Osteocyte (in vitro differentiated cells): ENCODE measurements around the gene FMN2. TPM values are rescaled to one million over a fixed set of nuclear protein-coding genes. Genes with fewer than 3 reads are reported as not detected.

Experiments
- DNase-seq: peaks from one replicate; pipeline ENCODE4 v3.0.0; 2021; ENCODE audit warnings: mixed read lengths; ENCODE audit not compliant: unreplicated experiment; ENCODE audit errors: extremely low spot score
- H3K27ac Mint-ChIP-seq: one replicate; pipeline ENCODE4 v1.8.0; 2021; ENCODE audit warnings: mild to moderate bottlenecking, mixed read lengths; ENCODE audit not compliant: unreplicated experiment
- H3K27me3 Mint-ChIP-seq: one replicate; pipeline ENCODE4 v1.8.0; 2021; ENCODE audit warnings: mixed read lengths; ENCODE audit not compliant: unreplicated experiment
- H3K36me3 Mint-ChIP-seq: one replicate; pipeline ENCODE4 v1.8.0; 2021; ENCODE audit warnings: mixed read lengths; ENCODE audit not compliant: unreplicated experiment
- H3K4me1 Mint-ChIP-seq: one replicate; pipeline ENCODE4 v1.8.0; 2021; ENCODE audit warnings: mixed read lengths; ENCODE audit not compliant: unreplicated experiment
- H3K4me3 Mint-ChIP-seq: one replicate; pipeline ENCODE4 v1.8.0; 2021; ENCODE audit warnings: mild to moderate bottlenecking, moderate library complexity, mixed read lengths; ENCODE audit not compliant: unreplicated experiment
- H3K9me3 Mint-ChIP-seq: one replicate; pipeline ENCODE4 v1.8.0; 2021; ENCODE audit warnings: mixed read lengths; ENCODE audit not compliant: unreplicated experiment
- total RNA-seq: library from RNA; stranded (reverse); gene quantifications from 2 replicates; pipeline ENCODE4 v1.2.1, GENCODE V29; 2021
- TF ChIP-seq, protein P1 (sequence below): fragments of 200-600 bp; sonication (generic); IDR thresholded peaks from 2 replicates; pipeline ENCODE4 v1.5.0; 2021; ENCODE audit warnings: antibody characterized with exemption, mild to moderate bottlenecking, moderate library complexity

FMN2 gene
- total RNA-seq, 1 donor from 2014 or later = 8.6 TPM

DNA sequence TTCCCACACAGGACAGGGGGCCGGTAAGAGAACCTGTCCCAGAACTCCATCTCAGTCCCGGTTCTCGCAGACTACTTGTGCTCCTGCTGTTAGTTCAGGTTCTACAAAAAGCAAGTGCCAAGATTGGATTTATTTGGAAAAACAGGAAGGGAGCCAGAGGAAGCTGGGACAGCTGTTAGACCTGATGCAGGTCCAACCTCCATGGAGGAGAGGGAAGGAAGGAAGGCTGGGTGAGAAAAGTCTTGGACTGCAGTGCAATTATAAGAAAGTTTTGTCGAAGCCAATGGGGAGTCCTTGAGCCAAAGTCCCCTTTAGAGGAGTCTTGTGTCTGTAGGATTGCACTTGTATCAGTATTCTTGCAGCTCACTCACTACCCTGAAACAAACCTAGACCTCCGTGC is 329.1 kb downstream of the FMN2 start:
- no peak overlapping the region for H3K27ac Mint-ChIP-seq
- no peak for DNase-seq
- H3K4me1 Mint-ChIP-seq = peaks cover 6% of the 10 kb centered on the region
- no peaks in the 10 kb centered on the region for H3K36me3 Mint-ChIP-seq
- H3K9me3 Mint-ChIP-seq = no peaks in the 10 kb centered on the region
- no peak overlapping the region for H3K4me3 Mint-ChIP-seq
- no peaks in the 10 kb centered on the region for H3K27me3 Mint-ChIP-seq
- TF ChIP-seq, protein P1, sequence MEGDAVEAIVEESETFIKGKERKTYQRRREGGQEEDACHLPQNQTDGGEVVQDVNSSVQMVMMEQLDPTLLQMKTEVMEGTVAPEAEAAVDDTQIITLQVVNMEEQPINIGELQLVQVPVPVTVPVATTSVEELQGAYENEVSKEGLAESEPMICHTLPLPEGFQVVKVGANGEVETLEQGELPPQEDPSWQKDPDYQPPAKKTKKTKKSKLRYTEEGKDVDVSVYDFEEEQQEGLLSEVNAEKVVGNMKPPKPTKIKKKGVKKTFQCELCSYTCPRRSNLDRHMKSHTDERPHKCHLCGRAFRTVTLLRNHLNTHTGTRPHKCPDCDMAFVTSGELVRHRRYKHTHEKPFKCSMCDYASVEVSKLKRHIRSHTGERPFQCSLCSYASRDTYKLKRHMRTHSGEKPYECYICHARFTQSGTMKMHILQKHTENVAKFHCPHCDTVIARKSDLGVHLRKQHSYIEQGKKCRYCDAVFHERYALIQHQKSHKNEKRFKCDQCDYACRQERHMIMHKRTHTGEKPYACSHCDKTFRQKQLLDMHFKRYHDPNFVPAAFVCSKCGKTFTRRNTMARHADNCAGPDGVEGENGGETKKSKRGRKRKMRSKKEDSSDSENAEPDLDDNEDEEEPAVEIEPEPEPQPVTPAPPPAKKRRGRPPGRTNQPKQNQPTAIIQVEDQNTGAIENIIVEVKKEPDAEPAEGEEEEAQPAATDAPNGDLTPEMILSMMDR = no peak

DNA sequence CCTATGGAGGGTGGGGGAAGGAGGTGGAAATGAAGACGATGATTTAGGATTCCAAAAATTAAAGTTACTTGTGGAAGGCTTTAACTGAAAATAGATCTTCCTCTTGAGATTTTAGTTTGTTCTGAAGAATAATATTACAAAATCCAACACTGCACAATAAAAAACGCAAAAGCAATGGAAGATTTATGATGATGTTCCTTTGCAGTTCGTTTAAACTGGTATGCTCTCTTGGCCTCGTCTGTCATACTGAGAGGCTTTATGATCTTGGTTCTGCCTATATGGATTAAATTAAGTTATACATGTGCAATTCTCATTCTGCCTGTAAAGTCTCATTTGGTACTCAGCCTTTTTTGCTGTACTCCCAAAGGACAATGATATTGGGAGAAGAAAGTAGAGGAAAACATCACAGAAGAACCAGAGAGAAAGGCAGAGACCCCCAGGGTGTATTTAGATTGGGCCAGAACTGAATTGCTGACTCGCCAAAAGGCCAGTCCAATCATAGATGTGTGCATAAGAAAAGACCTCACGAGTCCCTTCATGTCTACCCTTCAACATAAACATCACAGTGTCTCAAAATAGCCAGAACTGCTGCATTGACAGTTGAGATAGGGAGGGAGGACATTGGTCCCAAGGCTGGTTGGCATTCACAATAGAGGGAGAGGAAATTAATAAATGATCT is 331.7 kb downstream of the FMN2 start:
- Mint-ChIP-seq H3K27me3 (no peaks in the 10 kb centered on the region), H3K4me3 (no peak overlapping the region), H3K4me1 (no peaks in the 10 kb centered on the region), H3K27ac (no peak overlapping the region), H3K9me3 (no peaks in the 10 kb centered on the region), H3K36me3 (no peaks in the 10 kb centered on the region)
- DNase-seq = no peak
- TF ChIP-seq, protein P1 = no peak

DNA sequence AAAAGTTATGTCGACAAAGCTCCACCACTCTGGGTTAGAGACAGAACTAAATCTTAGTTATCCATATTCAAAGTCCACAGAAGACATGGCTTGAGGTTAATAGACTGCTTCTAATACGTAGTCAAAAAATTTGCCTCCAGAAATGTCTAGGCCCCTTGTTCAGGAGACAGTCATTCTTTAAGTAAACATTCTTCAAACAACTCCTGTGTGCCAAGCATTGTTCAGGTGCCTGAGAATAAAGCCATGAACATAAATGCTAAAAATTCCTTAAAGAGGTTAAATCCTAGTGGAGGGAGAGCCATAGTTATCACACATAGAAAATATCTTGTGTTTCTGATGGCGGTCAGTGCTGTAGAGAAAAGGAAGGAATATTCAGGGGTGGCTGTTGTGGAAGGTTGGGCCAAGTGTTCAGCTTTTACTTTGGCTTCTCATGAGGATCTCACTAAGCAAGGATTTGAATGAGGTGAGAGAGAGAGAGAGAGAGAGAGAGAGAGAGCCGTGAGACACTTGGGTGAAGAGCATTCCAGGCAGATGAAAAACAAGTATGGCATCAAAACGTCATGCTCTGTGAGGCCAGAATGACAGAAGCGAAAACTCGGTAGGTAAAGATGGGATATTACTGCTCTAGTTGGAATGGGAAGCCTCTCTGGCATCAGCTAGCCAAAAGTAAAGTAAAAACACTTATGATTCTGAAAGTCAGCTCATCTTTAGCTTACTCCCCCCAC is 333.2 kb downstream of the FMN2 start:
- no peaks in the 10 kb centered on the region for H3K27me3 Mint-ChIP-seq
- no peak overlapping the region for H3K27ac Mint-ChIP-seq
- H3K4me1 Mint-ChIP-seq = no peaks in the 10 kb centered on the region
- H3K36me3 Mint-ChIP-seq = no peaks in the 10 kb centered on the region
- no peaks in the 10 kb centered on the region for H3K9me3 Mint-ChIP-seq
- H3K4me3 Mint-ChIP-seq = no peak overlapping the region
- no peak for DNase-seq
- TF ChIP-seq, protein P1 = no peak

DNA sequence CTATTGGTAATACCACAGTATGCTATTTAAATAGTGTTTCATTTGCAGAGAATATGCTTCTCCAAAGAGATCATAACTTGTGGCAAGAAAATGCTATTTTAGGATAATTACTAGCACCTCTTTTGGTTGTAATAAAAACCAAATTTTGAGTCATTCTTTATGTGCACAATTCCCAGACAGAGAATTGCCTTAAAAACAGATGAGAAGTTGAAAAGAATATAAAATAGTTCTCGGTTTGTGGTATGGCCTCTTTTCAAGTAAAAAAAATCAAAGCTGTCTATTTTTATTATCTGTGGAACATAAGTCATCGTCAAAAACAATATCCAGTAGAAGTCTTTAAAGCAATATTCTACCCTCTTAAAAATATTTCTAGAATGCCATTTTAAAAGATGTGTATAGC is 334.4 kb downstream of the FMN2 start:
- no peaks in the 10 kb centered on the region for H3K36me3 Mint-ChIP-seq
- no peak overlapping the region for H3K4me3 Mint-ChIP-seq
- no peaks in the 10 kb centered on the region for H3K4me1 Mint-ChIP-seq
- TF ChIP-seq, protein P1 = no peak
- no peaks in the 10 kb centered on the region for H3K27me3 Mint-ChIP-seq
- H3K27ac Mint-ChIP-seq = no peak overlapping the region
- no peaks in the 10 kb centered on the region for H3K9me3 Mint-ChIP-seq
- DNase-seq = no peak

DNA sequence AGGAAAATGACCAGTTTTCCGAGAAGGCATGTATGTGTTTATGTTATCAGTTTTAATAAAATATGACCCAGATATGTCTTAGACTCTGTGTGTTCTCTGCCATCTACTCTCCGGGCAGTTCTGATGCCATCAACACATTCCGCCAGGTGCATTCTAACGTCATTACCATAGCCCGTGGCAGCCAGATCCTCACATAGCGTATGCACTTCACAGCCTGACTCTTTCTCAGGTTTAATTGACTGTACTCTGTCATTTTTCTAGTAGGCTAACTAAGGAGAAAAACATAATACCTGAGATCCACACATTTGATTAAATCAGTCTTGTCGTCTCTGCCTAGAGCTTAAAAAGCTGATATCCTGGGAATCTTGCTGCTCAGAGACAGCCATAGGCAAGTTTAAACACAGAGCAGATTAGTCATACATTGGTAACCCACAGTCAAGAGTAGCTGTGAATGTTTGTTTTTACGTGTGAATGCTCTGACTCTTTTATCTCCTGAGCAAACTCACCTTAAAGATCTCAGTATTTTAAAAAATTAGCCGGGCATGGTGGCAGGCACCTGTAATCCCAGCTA is 344.4 kb downstream of the FMN2 start:
- H3K9me3 Mint-ChIP-seq = no peaks in the 10 kb centered on the region
- TF ChIP-seq, protein P1 = no peak
- no peak for DNase-seq
- no peaks in the 10 kb centered on the region for H3K27me3 Mint-ChIP-seq
- no peak overlapping the region for H3K4me3 Mint-ChIP-seq
- peaks cover 5% of the 10 kb centered on the region for H3K36me3 Mint-ChIP-seq
- H3K4me1 Mint-ChIP-seq = no peaks in the 10 kb centered on the region
- no peak overlapping the region for H3K27ac Mint-ChIP-seq
